Daoy (cell line): ENCODE results near the gene CCDC40. TPM values are rescaled to one million over a fixed set of nuclear protein-coding genes. Genes with fewer than 3 reads are reported as not detected.

Source experiments
- DNase-seq: peaks from one replicate; pipeline ENCODE4 v3.0.0-alpha.2; 2015; ENCODE audit warnings: low read depth
- total RNA-seq: library from RNA; depleted of rRNA; stranded (reverse); fragments of >200 nt; shearing (Covaris generic); gene quantifications from 2 replicates; pipeline ENCODE4 v1.2.3, GENCODE V29; 2014

The CCDC40 gene
- total RNA-seq, 1 experiment from 2014 or later, result 1.7 TPM

DNA sequence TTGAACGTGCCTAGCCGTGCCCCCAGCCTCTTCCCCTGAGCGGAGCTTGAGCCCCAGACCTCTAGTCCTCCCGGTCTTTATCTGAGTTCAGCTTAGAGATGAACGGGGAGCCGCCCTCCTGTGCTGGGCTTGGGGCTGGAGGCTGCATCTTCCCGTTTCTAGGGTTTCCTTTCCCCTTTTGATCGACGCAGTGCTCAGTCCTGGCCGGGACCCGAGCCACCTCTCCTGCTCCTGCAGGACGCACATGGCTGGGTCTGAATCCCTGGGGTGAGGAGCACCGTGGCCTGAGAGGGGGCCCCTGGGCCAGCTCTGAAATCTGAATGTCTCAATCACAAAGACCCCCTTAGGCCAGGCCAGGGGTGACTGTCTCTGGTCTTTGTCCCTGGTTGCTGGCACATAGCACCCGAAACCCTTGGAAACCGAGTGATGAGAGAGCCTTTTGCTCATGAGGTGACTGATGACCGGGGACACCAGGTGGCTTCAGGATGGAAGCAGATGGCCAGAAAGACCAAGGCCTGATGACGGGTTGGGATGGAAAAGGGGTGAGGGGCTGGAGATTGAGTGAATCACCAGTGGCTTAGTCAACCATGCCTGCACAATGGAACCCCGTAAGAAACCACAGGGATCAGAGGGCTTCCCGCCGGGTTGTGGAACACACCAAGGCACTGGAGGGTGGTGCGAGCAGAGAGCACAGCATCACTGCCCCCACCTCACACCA lies 65.7 kb downstream of the CCDC40 start:
- no peak for DNase-seq

- DNase-seq, result no peak
These were observed 66.4 kb downstream of the CCDC40 start for GRCh38 chr17:80102664-80103448.

- DNase-seq, result no peak
These were observed 67.1 kb downstream of the CCDC40 start for GRCh38 chr17:80103449-80104085.

- DNase-seq, result peak; percentile 33
These were observed 68.0 kb downstream of the CCDC40 start for GRCh38 chr17:80104321-80104955.

DNA sequence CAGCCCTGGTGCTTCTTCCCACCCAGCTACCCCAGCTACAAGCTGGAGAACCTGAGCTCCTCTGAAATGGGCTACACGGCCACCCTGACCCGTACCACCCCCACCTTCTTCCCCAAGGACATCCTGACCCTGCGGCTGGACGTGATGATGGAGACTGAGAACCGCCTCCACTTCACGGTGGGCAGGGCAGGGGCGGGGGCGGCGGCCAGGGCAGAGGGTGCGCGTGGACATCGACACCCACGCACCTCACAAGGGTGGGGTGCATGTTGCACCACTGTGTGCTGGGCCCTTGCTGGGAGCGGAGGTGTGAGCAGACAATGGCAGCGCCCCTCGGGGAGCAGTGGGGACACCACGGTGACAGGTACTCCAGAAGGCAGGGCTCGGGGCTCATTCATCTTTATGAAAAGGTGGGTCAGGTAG lies 68.5 kb downstream of the CCDC40 start:
- DNase-seq, result no peak

DNA sequence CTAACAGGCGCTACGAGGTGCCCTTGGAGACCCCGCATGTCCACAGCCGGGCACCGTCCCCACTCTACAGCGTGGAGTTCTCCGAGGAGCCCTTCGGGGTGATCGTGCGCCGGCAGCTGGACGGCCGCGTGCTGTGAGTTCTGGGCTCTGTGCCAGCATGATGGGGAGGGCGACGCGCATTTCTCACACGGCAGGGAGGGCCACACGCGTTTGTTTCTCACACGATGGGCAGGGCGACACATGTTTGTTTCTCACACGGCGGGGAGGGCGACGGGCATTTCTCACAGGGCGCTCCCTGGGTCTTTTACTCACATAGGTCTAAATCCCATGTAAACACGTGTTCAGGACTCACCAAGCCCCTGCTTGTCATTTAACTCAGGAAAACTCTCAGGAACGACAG lies 69.3 kb downstream of the CCDC40 start:
- DNase-seq, result no peak

- no peak for DNase-seq
These were observed 69.7 kb downstream of the CCDC40 start for GRCh38 chr17:80106176-80106575.

GRCh38 chr17:80106751-80107150 lies 70.3 kb downstream of the CCDC40 start:
- DNase-seq, result no peak

DNA sequence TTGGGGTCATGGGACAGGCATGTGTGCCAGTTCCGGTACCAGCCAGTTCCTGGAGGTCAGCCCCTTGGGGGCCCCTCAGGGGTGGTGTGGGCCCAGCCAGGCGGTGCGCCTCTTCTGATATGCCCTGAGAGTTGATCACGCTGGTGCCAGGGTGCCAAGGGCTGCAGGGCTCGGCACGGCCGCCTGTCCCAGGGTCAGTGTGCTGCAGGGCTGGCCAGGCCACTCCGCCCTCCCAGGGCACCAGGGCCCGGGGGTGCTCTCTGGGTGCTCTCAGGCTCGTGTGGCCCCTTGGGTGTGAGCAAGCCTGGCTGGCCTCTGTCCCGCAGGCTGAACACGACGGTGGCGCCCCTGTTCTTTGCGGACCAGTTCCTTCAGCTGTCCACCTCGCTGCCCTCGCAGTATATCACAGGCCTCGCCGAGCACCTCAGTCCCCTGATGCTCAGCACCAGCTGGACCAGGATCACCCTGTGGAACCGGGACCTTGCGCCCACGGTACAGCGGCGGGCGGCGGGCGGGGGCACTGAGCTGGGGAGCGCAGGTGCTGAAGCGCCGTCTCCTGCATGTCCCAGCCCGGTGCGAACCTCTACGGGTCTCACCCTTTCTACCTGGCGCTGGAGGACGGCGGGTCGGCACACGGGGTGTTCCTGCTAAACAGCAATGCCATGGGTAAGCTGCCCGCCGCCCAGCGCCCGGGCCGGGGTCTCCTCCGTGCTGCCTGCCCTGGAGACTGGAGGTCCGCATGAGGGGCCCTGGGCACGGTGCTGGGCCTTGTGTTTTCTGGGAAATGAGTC lies 71.0 kb downstream of the CCDC40 start:
- DNase-seq, result no peak

DNA sequence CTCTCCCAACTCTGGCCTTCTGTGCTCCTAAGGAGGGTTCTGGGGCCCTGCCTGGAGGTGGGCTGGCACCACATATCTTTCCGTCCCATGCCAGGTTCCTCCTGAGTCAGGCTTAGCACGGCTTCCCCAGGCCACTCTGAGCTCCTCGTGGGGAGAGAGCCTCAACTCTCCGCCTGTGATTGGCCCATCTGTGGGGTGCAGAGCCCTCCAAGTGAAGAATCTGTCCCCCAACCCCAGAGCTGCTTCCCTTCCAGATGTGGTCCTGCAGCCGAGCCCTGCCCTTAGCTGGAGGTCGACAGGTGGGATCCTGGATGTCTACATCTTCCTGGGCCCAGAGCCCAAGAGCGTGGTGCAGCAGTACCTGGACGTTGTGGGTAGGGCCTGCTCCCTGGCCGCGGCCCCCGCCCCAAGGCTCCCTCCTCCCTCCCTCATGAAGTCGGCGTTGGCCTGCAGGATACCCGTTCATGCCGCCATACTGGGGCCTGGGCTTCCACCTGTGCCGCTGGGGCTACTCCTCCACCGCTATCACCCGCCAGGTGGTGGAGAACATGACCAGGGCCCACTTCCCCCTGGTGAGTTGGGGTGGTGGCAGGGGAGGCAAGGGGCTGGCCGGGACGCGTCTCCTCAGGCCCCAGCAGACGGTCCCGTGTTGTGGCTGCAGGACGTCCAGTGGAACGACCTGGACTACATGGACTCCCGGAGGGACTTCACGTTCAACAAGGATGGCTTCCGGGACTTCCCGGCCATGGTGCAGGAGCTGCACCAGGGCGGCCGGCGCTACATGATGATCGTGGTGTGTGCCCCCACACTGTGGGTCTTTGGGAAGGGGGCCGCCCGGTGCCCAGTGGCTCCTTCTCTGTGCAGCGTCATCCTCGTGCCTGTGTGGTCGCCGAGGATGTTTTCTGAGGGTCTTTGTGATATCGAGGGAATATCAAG lies 71.9 kb downstream of the CCDC40 start:
- DNase-seq, result no peak

DNA sequence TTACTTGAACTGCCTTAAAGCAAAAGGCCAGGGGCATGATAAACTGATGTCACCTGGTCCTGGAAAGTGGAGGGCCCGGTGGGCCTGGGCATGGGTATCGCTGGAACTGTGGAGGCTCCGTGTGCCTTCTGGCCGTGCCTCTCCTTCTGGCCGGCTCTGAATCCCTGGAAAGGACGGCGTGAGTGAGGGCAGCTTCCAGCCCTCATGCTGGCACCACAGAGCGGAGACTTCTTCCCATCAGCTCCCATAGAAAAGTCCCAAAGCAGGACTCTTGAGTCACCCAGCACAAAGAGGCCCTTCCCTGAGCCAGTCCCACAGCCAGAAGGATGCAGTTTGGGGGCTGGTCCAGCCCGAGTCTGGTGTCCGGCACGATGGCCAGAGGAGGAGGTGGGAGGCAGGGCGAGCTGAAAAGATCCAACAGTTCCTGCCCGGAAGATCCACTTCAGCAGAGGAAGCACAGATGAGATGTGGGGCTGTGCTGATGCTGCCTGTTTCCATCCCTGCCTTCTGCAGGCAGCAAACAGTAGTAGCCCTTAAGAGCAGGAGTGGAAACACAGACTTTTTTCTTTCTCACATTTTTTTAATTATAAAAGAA lies 72.7 kb downstream of the CCDC40 start:
- DNase-seq, result no peak

GRCh38 chr17:80109713-80110446 lies 73.4 kb downstream of the CCDC40 start:
- DNase-seq, result peak; percentile 41

GRCh38 chr17:80110447-80110812 lies 74.0 kb downstream of the CCDC40 start:
- DNase-seq, result no peak

DNA sequence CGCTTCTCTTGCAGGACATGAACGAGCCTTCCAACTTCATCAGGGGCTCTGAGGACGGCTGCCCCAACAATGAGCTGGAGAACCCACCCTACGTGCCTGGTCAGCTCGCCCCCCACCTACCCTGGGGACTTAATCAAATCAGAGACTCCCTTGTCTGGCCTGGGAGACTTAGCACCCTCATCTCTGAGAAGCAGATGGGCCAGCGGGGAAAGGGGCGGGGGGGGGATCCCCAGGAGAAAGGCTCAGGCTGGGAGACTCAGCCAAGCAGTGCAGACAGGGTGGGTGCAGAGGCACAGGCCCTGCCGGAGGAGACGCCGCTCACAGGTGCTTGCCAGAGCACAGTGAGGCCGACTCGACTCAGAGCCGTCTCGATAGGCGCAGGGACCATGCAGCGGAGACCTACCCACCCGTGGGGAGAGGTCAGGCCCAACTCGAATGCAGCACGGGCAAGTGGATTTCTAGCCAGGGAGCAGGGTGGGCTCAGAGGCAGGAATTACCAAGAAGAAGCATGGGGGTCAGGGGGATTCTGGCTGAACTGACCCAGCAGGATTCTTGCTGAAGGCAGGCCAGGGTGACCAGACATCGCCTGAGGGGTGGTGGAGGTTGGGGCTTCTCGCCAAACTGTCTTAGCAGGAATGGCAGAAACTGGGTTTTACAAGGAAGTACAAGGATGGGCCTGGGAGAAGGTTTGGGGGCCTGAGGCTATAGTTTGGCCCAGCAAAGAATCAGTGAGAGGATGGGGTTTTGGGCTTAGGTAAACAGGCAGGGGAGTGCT lies 74.7 kb downstream of the CCDC40 start:
- no peak for DNase-seq

GRCh38 chr17:80111702-80112470 lies 75.4 kb downstream of the CCDC40 start:
- DNase-seq, result no peak

GRCh38 chr17:80112471-80113032 lies 76.1 kb downstream of the CCDC40 start:
- DNase-seq, result no peak

DNA sequence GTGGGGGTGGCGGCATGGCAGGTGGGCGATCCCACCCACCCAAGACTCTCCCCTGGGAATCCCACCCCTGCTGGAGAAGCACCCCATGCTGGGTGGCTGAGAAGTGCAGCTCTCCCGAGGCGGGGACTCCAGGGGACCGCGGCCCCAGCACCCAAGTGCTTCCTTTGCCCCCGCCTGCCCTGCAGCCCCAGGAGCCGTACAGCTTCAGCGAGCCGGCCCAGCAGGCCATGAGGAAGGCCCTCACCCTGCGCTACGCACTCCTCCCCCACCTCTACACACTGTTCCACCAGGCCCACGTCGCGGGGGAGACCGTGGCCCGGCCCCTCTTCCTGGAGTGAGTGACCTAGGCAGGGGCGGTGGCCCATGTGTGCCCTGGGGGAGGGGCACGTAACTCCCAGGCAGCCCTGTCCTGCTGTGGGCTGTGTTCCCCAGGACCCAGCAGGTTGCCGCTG lies 76.6 kb downstream of the CCDC40 start:
- DNase-seq, result no peak
